GM21526 (cell line): ENCODE results near the gene MAP9.
"Not testable (repeated sequence)": the region's sequence is repeated elsewhere in the genome, so short reads cannot be mapped to it uniquely, and the experiment has no call there.

Experiments
- ATAC-seq: cut with Tn5 transposase; IDR thresholded peaks from one replicate; pipeline ENCODE4 v1.9.1; 2021; ENCODE audit warnings: moderate library complexity; ENCODE audit not compliant: unreplicated experiment, low FRiP score

MAP9 gene

GRCh38 chr4:155353923-155354540 lies 22.7 kb downstream of the MAP9 start:
- ATAC-seq = peak; percentile 95

- no peak for ATAC-seq
These were observed 34.6 kb downstream of the MAP9 start for GRCh38 chr4:155342142-155342541.

GRCh38 chr4:155339999-155340398 lies 36.8 kb downstream of the MAP9 start:
- ATAC-seq = no peak

GRCh38 chr4:155339588-155339987 lies 37.2 kb downstream of the MAP9 start:
- ATAC-seq = no peak

- no peak for ATAC-seq
These were observed 38.6 kb downstream of the MAP9 start for GRCh38 chr4:155338196-155338595.

- ATAC-seq = no peak
These were observed 40.5 kb downstream of the MAP9 start for GRCh38 chr4:155336242-155336641.

GRCh38 chr4:155331478-155331877 lies 45.3 kb downstream of the MAP9 start:
- ATAC-seq = no peak

GRCh38 chr4:155322782-155323181 lies 54.0 kb downstream of the MAP9 start:
- ATAC-seq = no peak

GRCh38 chr4:155321006-155321405 lies 55.8 kb downstream of the MAP9 start:
- ATAC-seq = no peak

GRCh38 chr4:155319516-155319915 lies 57.2 kb downstream of the MAP9 start:
- ATAC-seq = no peak

GRCh38 chr4:155312027-155312426 lies 64.7 kb downstream of the MAP9 start:
- not testable (repeated sequence) for ATAC-seq

- no peak for ATAC-seq
These were observed 69.0 kb downstream of the MAP9 start for GRCh38 chr4:155307731-155308277.

- ATAC-seq = no peak
These were observed 71.1 kb downstream of the MAP9 start for GRCh38 chr4:155305619-155306018.

- ATAC-seq = no peak
These were observed 72.4 kb downstream of the MAP9 start for GRCh38 chr4:155304375-155304774.

- ATAC-seq = no peak
These were observed 77.7 kb downstream of the MAP9 start for GRCh38 chr4:155299103-155299502.
